ENCODE measurements around the gene PKNOX2.
A peak's percentile ranks its signal among the peaks of the same experiment; 100 is the strongest.

The PKNOX2 gene

DNA sequence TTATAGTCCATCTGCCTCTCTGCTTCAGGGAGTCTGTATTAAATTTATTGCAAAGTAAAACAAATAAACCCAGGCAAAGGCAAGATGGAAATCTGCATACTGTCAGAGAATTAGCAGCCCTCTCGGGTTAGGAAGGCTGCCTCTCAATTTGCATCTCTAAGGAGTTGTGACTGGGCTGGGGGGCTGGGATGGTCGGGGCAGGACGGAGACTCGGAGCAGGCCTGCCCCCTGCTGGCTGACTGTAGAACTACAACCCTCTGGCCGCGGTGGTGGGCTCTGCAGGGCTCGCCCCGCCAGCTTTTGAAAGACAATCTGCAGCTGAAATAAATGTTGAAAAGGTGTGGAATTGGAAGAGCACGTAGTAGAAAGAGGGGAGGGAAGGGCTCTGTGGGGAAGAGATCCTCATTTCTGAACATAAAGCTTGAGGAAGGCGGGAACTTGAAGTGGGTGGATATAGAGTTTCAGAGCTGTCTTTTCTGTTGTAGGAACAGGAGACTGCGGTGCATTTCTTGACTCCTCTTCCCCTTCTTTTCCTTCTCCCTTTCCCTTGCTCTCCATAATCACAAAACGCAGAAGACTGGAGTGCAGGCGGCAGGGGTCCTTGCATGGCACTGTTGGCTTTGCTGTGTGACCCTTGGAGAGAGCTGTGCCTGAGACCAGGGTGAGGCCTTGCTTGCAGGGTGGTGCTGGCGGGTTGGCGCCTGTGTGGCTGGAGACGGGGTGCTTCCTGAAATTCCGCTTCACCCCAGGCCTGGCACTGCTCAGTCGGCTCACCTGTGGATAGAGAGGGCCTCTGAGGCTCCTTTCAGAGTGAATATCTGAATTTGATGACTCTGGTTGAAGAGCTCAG, 22.6 kb upstream of the PKNOX2 start:
- peaks cover 3% of the 10 kb centered on the region for H3K4me1 Mint-ChIP-seq
- no peaks in the 10 kb centered on the region for H3K36me3 Mint-ChIP-seq (ENCODE audit: low read depth)
- H3K4me3 Mint-ChIP-seq = no peak overlapping the region
- ATAC-seq = peak; percentile 84
- H3K9me3 Mint-ChIP-seq = no peaks in the 10 kb centered on the region
- H3K27me3 Mint-ChIP-seq = peaks cover 27% of the 10 kb centered on the region
- no peak overlapping the region for H3K27ac Mint-ChIP-seq
- peak; percentile 73 for DNase-seq

DNA sequence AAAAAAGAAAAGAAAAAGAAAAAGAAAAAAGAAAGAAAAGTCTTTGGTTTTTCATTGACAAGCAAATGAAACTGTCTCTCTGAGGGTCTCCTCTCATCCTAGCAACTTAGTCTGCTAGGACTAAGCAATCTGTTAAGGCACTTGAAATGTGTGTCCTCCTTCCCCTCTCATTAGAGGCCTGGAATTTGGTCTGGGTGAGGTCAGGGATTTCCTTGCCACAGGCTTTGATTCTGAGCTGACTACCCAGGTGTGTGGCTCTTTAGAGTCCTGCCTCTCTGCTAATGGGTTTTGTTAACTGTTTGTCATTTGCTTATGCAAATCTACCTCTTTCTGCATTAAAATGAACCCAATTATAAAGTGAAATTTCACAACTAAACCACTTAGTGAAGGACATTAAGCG, 18.3 kb upstream of the PKNOX2 start:
- peaks cover 12% of the 10 kb centered on the region for H3K27me3 Mint-ChIP-seq
- ATAC-seq = no peak
- H3K27ac Mint-ChIP-seq = no peak overlapping the region

DNA sequence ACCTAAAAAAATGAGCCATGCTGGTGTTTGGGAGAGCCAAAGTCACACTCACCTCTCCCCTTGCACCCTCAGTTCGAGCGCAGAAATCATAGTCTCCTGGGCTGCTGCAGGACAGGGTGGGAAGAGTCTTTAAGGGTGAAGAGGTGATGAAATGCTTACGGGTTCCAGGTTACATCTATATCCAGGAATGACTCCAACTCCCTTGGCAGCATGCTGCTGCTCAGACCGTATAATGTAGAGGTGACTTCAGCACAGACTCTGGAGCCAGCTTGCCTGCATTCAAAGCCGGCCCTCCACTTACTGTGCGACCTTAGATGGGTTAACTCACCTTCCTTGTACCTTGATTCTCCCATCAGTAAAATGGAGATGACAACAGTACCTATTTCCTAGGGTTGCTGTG, 17.3 kb upstream of the PKNOX2 start:
- H3K27me3 Mint-ChIP-seq = peaks cover 7% of the 10 kb centered on the region
- no peaks in the 10 kb centered on the region for H3K4me1 Mint-ChIP-seq
- no peaks in the 10 kb centered on the region for H3K9me3 Mint-ChIP-seq
- DNase-seq (no peak), ATAC-seq (no peak)
- H3K36me3 Mint-ChIP-seq (ENCODE audit: low read depth) = no peaks in the 10 kb centered on the region
- no peak overlapping the region for H3K4me3 Mint-ChIP-seq
- no peak overlapping the region for H3K27ac Mint-ChIP-seq

More for the DNA sequence above, 18.3 kb upstream of the PKNOX2 start:
- DNase-seq = no peak
- no peak overlapping the region for H3K4me3 Mint-ChIP-seq
- no peaks in the 10 kb centered on the region for H3K9me3 Mint-ChIP-seq
- H3K36me3 Mint-ChIP-seq (ENCODE audit: low read depth) = no peaks in the 10 kb centered on the region
- H3K4me1 Mint-ChIP-seq = peaks cover 3% of the 10 kb centered on the region

DNA sequence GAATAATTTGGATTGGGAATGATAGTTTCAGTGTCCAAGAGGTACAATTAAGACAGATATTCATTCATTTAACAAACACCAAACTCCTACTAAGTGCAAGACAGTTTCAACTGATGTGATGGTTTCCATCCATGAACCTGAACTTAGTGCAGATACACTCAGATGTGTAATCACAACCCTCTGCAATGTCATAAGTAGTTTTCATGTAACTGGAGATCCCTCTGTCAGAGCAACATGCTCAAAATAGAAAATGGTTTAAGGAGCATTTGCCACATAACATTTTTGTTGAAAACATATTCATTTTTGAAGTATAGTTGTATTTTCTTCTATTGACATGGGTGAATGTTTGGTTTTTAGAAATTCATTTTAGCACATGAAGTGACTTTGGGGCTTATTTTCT, 16.5 kb upstream of the PKNOX2 start:
- Mint-ChIP-seq H3K4me3 (no peak overlapping the region), H3K4me1 (no peaks in the 10 kb centered on the region), H3K36me3 (ENCODE audit: low read depth) (no peaks in the 10 kb centered on the region), H3K27ac (no peak overlapping the region), H3K9me3 (no peaks in the 10 kb centered on the region), H3K27me3 (peaks cover 7% of the 10 kb centered on the region)
- DNase-seq (no peak), ATAC-seq (no peak)

DNA sequence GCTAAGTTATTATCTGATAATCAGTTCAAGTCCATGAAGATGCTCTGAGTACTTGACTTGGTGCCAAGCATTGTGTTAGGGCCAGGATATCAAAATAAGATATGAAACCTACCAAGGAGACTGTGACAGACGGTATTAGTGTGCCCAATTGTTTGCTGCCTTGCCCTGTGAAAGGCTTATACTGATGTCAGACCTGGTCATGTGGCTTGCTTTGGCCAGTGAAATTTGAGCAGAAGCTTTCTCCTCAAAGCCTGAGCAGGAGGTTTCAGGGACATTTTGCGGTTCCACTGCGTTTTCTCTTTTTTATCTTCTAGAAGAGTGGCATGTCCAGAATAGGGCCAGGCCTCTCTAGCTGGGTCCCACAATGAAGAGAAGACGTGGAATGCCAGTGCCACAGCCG, 15.8 kb upstream of the PKNOX2 start:
- ATAC-seq (no peak), DNase-seq (no peak)
- Mint-ChIP-seq H3K4me1 (no peaks in the 10 kb centered on the region), H3K27me3 (peaks cover 3% of the 10 kb centered on the region), H3K36me3 (ENCODE audit: low read depth) (no peaks in the 10 kb centered on the region), H3K4me3 (no peak overlapping the region), H3K27ac (no peak overlapping the region), H3K9me3 (no peaks in the 10 kb centered on the region)

DNA sequence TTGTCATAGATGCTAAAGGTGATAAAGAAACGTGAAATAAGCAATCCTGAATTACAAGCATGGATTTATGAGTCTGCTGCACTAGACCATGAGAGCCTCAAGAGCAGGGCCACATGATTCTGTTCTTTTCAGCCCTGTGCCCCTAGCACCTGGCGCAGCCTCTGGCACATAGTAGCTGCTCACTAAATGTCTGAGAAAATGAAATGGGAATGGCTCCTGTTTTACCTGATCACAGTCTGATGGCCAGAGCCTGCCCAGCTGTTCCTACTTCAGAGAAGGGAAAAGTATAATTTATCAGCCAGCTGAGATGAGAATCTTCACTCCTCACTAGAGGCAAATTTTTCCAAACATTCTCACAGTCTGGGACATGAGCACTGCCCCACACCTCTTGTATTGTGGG, 10.7 kb upstream of the PKNOX2 start:
- Mint-ChIP-seq H3K4me1 (no peaks in the 10 kb centered on the region), H3K27ac (no peak overlapping the region), H3K36me3 (ENCODE audit: low read depth) (no peaks in the 10 kb centered on the region), H3K4me3 (no peak overlapping the region), H3K27me3 (peaks cover 16% of the 10 kb centered on the region), H3K9me3 (no peaks in the 10 kb centered on the region)
- DNase-seq (no peak), ATAC-seq (no peak)

DNA sequence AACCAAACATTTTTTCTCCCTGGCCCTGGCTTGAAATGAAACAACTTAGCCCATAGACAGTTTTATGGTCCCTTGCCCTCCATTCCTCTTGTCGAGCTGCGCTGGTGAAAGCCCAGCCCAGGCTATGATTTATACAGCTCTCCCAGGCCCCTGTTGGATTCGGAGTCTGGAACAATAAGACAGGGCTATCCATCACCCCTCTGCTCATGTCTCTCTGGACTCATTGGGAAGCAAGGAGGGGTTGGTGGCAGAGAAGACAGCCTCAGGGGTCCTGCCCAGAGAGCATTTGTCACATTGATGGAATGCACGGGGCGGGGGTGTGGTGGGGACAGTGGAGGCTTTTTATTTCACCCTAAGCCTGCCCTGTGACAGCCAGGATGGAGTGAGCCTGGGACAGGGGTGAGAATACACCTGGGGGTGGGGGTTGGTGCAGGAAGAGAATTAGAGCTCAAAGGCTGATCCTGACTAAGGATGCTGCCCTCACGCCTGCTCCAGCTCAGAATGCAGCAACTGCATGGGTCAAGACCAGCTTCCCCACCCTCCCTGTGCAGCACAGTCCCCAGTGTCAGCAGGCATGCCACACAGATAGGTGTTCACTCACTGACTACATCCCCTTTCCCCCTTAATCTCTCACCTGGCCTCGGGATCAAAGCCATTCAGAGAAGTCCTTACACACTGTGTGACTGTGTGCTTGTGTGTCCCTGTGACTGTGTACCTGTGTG, 10.0 kb upstream of the PKNOX2 start:
- H3K36me3 Mint-ChIP-seq (ENCODE audit: low read depth) = no peaks in the 10 kb centered on the region
- H3K27me3 Mint-ChIP-seq = peaks cover 16% of the 10 kb centered on the region
- H3K27ac Mint-ChIP-seq = no peak overlapping the region
- H3K4me3 Mint-ChIP-seq = no peak overlapping the region
- H3K4me1 Mint-ChIP-seq = no peaks in the 10 kb centered on the region
- ATAC-seq (no peak), DNase-seq (no peak)
- H3K9me3 Mint-ChIP-seq = no peaks in the 10 kb centered on the region

DNA sequence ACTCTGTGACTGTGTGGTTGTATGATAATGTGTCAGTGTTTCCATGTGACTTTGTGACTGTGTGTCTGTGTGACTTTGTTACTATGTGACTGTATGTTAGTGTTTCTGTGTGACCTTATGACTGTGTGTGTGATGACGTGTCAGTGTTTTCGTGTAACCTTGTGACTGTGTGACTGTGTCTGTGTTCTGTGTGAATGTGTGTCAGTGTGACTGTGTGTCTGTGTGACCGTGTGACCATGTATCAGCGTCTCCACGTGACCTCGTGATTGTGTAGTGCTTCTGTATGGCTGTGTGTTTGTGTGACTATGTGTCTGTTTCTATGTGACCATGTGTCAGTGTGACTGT, 9.5 kb upstream of the PKNOX2 start:
- Mint-ChIP-seq H3K4me3 (no peak overlapping the region), H3K27me3 (peaks cover 16% of the 10 kb centered on the region), H3K9me3 (no peaks in the 10 kb centered on the region), H3K36me3 (ENCODE audit: low read depth) (no peaks in the 10 kb centered on the region), H3K27ac (no peak overlapping the region), H3K4me1 (no peaks in the 10 kb centered on the region)
- DNase-seq = no peak
- ATAC-seq = no peak

DNA sequence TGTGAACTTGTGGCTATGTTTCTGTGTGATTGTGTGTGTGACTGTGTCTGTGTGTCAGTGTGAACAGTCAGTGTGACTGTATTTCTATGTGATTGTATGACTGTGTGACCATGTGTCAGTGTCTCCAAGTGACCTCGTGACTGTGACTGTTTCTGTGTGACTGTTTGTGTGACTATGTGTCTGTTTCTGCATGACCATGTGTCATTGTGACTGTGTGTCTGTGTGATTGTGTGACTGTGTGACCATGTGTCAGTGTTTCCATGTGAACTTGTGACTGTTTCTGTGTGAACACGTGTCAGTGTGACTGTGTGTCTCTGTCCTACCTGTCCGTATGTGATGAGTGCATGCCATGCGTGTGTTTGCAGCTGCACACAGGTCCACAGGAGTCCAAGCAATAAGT, 8.8 kb upstream of the PKNOX2 start:
- DNase-seq (no peak), ATAC-seq (no peak)
- Mint-ChIP-seq H3K36me3 (ENCODE audit: low read depth) (no peaks in the 10 kb centered on the region), H3K9me3 (no peaks in the 10 kb centered on the region), H3K4me3 (no peak overlapping the region), H3K4me1 (no peaks in the 10 kb centered on the region), H3K27me3 (peaks cover 19% of the 10 kb centered on the region), H3K27ac (no peak overlapping the region)

DNA sequence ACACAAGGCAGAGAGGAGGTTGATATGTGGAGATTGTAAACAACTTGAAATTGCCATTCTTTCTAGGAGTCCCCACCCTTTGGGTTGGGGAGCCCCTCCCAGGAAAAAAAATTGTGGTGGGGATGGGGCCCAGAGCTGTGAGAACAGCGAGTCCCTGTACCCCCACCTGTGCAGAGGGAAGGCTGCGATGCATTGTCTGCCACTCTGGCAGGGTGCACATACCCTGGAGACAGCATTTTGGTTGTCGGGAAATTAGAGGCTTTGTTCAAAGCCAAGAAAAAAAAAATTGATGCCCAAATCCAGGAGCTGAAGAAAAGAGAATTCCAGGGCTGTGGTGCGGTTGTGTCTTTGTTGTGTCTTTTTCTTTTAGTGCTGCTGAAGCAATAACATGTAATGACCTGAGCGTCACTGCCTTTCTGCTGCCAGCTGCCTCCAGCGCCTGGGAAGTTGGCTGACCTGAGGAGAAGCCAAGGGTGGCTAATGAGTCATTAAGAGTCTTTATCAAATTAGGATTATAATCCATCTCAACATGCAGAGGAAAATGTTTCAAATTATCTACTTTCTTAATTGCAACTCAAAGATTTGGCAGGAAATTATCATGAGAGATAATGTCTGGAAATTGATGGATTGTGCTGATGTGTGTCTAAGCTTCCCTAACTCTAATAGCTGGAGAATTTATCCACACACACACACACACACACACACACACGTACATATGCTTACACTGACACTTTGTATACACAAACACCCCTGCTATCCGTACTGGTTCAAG, 8.0 kb upstream of the PKNOX2 start:
- Mint-ChIP-seq H3K4me3 (no peak overlapping the region), H3K27me3 (peaks cover 19% of the 10 kb centered on the region), H3K27ac (no peak overlapping the region), H3K36me3 (ENCODE audit: low read depth) (no peaks in the 10 kb centered on the region), H3K9me3 (no peaks in the 10 kb centered on the region), H3K4me1 (no peaks in the 10 kb centered on the region)
- no peak for ATAC-seq
- DNase-seq = no peak

DNA sequence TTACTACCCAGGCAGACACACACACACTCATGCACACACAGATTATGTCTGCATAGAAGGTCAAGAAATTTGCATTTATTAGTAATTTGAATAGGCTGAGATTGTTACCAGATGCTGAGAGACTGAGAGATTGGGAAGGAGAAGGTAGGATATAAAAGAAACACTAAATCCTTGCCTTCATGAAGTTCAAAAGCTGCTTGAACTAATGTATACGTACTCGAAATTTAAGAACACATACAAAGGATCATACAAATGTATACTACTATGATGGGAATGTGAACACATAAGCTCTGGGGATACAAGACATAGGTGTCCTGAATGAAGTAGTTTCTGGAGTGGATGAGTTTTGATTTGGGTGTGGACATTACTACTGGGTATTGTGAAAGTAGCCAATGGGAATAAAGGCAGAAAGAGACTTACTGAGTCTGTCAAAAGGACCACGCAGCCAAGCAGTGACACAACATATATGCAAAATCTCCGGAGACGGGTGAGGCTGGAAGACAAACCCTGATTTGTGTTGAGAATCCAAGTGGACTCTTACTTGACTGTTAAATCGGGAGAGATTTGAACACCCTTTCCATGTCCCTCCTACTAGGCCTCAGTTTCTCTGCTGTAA, 7.3 kb upstream of the PKNOX2 start:
- ATAC-seq (no peak), DNase-seq (no peak)
- Mint-ChIP-seq H3K36me3 (ENCODE audit: low read depth) (no peaks in the 10 kb centered on the region), H3K4me1 (no peaks in the 10 kb centered on the region), H3K9me3 (no peaks in the 10 kb centered on the region), H3K27me3 (peaks cover 19% of the 10 kb centered on the region), H3K4me3 (no peak overlapping the region), H3K27ac (no peak overlapping the region)

DNA sequence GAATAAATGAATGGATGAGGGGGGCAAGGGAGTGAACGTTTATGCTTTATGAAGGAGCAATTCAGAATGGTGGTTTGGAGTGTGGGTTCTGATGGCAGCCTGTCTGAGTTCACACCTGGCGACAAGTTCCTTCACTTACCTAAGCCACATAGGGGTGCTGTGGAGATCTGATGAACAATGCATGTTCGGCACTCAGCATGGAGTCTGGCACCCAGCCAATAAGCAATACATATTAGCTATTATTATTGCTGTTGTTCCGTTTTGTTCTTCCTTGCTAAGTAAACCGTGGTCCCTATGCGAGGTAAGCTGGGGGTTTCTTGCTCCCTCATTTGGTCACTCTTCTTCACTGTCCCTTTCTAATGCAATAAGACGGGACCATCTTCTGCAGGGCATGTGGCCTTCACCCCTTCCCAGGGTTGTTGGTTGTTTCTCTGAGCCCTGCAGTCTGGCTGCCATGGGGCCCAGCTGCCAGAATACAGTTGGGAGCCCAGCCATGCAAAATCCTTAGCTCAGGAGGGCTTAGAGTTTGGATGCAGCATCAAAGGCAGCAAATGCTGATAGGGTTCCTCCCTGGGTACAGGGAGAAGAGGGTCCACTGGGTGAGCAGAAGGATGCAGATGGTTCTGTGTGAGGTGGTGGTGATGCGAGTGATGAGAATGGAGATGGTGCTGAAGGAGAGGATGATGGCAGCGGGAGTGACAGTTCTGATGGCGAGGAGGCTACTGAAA, 6.4 kb upstream of the PKNOX2 start:
- H3K27me3 Mint-ChIP-seq = peaks cover 20% of the 10 kb centered on the region
- no peaks in the 10 kb centered on the region for H3K36me3 Mint-ChIP-seq (ENCODE audit: low read depth)
- no peaks in the 10 kb centered on the region for H3K4me1 Mint-ChIP-seq
- H3K9me3 Mint-ChIP-seq = no peaks in the 10 kb centered on the region
- H3K27ac Mint-ChIP-seq = no peak overlapping the region
- no peak for ATAC-seq
- H3K4me3 Mint-ChIP-seq = no peak overlapping the region
- no peak for DNase-seq

DNA sequence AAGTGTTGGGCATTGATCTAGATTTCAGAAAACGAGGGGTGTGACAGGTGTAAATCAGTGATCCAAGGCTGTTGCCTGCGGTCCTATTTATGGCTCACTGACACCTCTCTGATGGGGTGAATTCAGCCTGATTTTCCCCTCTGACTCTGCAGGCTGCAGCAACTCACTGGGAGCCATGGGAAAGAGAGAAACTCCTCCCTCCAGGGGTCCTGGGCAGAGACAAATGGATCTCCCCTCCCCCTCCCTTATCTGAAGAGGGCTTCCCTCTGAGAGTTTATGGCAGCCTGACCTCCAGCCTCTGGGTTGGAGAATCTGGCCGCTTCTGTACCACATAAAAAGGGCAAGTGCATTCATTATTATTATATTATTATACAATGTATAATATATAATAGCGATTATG, 1.8 kb upstream of the PKNOX2 start:
- peaks cover 12% of the 10 kb centered on the region for H3K4me1 Mint-ChIP-seq
- no peaks in the 10 kb centered on the region for H3K9me3 Mint-ChIP-seq
- no peak overlapping the region for H3K27ac Mint-ChIP-seq
- no peak overlapping the region for H3K4me3 Mint-ChIP-seq
- ATAC-seq (no peak), DNase-seq (no peak)
- H3K27me3 Mint-ChIP-seq = peaks cover 41% of the 10 kb centered on the region
- no peaks in the 10 kb centered on the region for H3K36me3 Mint-ChIP-seq (ENCODE audit: low read depth)

DNA sequence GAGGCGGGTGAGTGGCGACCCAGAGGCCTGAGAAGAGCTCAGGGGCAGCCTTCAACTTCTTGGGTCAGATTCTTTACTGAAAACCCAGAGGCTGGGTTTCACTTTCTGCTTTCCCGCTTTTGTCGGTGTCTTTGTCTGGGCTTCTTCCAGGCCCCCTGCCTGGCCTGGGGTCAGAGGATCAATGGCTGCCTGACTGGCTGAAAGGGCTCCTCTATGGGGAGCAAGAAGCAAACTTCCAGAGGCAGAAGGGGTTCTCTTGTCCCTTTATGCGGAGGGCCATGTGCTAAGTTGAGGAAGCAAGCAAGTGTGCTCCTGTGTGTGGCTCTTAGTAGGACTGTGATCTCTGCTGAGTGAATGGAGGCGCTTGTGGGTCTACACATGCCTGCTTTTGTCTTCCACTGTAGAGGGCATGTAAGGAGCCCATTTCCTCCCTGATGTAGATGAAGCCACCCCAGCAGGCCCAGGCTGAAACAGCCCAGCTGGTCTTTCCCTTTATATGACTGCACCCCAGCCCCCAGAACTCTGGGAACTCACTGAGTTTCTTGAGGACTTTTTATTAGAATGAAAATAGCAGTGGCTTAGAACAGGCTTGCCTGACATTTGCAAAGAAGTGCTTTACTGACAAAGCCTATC, 1.0 kb upstream of the PKNOX2 start:
- peak overlapping the region; percentile 16 for H3K4me3 Mint-ChIP-seq
- peaks cover 45% of the 10 kb centered on the region for H3K27me3 Mint-ChIP-seq
- no peak overlapping the region for H3K27ac Mint-ChIP-seq
- H3K4me1 Mint-ChIP-seq = peaks cover 12% of the 10 kb centered on the region
- DNase-seq (no peak), ATAC-seq (no peak)
- no peaks in the 10 kb centered on the region for H3K36me3 Mint-ChIP-seq (ENCODE audit: low read depth)
- no peaks in the 10 kb centered on the region for H3K9me3 Mint-ChIP-seq
